Nephron (organoid): ENCODE data around the gene LSM5.
"Not testable (repeated sequence)": the region's sequence is repeated elsewhere in the genome, so short reads cannot be mapped to it uniquely, and the experiment has no call there.

Experiments used
- H3K27ac Mint-ChIP-seq, 3 experiments: 2 replicates each; pipeline ENCODE4 v1.8.0; 2020; ENCODE audit warnings: mixed read lengths in 3 of 3, mild to moderate bottlenecking in 2 of 3, moderate library complexity in 1 of 3
- H3K27me3 Mint-ChIP-seq: 2 replicates; pipeline ENCODE4 v1.8.0; 2021; ENCODE audit warnings: low read depth, mild to moderate bottlenecking, moderate library complexity, mixed read lengths
- H3K36me3 Mint-ChIP-seq: 2 replicates; pipeline ENCODE4 v1.8.0; 2020; ENCODE audit warnings: low read depth, mixed read lengths
- H3K4me1 Mint-ChIP-seq: 2 replicates; pipeline ENCODE4 v1.8.0; 2020; ENCODE audit warnings: mixed read lengths
- H3K4me3 Mint-ChIP-seq, 3 experiments: 2 replicates each; pipeline ENCODE4 v1.8.0; 2020; ENCODE audit warnings: mild to moderate bottlenecking in 3 of 3, mixed read lengths in 3 of 3, moderate library complexity in 2 of 3
- H3K9me3 Mint-ChIP-seq: 2 replicates; pipeline ENCODE4 v1.8.0; 2020; ENCODE audit warnings: mixed read lengths
- TF ChIP-seq, protein P1 (sequence below), 3 experiments: fragments of 200-600 bp; sonication (generic); IDR thresholded peaks; one replicate each; pipeline ENCODE4 v1.5.0; 2021; ENCODE audit warnings: antibody characterized with exemption in 3 of 3; ENCODE audit not compliant: unreplicated experiment in 3 of 3

Gene LSM5

GRCh38 chr7:32500922-32501341 lies 10.8 kb upstream of the LSM5 start:
- Mint-ChIP-seq H3K4me3 (no peak overlapping the region), H3K4me1 (peaks cover 12% of the 10 kb centered on the region), H3K36me3 (peaks cover 41% of the 10 kb centered on the region), H3K9me3 (peaks cover 4% of the 10 kb centered on the region), H3K27ac (peak overlapping the region in 1 of 3 experiments; percentile 14), H3K27me3 (no peaks in the 10 kb centered on the region)
- TF ChIP-seq, protein P1, sequence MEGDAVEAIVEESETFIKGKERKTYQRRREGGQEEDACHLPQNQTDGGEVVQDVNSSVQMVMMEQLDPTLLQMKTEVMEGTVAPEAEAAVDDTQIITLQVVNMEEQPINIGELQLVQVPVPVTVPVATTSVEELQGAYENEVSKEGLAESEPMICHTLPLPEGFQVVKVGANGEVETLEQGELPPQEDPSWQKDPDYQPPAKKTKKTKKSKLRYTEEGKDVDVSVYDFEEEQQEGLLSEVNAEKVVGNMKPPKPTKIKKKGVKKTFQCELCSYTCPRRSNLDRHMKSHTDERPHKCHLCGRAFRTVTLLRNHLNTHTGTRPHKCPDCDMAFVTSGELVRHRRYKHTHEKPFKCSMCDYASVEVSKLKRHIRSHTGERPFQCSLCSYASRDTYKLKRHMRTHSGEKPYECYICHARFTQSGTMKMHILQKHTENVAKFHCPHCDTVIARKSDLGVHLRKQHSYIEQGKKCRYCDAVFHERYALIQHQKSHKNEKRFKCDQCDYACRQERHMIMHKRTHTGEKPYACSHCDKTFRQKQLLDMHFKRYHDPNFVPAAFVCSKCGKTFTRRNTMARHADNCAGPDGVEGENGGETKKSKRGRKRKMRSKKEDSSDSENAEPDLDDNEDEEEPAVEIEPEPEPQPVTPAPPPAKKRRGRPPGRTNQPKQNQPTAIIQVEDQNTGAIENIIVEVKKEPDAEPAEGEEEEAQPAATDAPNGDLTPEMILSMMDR (IDR thresholded peaks at IDR 0.05; ENCODE audit: unreplicated experiment in 3 of 3), result no peak

DNA sequence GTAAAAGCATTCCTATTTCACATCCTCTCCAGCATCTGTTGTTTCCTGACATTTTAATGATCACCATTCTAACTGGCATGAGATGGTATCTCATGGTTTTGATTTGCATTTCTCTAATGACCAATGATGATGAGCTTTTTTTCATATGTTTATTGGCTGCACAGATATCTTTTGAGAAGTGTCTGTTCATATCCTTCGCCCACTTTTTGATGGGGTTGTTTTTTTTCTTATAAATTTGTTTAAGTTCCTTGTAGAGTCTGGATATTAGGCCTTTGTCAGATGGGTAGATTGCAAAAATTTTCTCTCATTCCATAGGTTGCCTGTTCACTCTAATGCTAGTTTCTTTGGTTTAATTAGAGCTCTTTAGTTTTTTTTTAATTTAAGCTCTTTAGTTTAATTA lies 10.0 kb upstream of the LSM5 start:
- H3K27me3 Mint-ChIP-seq, H3K9me3 Mint-ChIP-seq, H3K4me3 Mint-ChIP-seq, H3K27ac Mint-ChIP-seq: not testable (repeated sequence)
- Mint-ChIP-seq H3K36me3 (peaks cover 41% of the 10 kb centered on the region), H3K4me1 (peaks cover 12% of the 10 kb centered on the region)

DNA sequence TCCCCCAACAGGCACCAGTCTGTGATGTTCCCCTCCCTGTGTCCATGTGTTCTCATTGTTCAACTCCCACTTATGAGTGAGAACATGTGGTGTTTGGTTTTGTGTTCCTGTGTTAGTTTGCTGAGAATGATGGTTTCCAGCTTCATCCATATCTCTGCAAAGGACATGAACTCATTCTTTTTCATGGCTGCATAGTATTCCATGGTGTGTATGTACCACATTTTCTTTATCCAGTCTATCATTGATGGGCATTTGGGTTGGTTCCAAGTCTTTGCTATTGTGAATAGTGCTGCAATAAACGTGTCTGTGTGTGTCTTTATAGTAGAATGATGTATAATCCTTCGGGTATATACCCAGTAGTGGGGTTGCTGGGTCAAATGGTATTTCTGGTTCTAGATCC lies 9.6 kb upstream of the LSM5 start:
- H3K27me3 Mint-ChIP-seq, H3K27ac Mint-ChIP-seq, H3K9me3 Mint-ChIP-seq: not testable (repeated sequence)
- Mint-ChIP-seq H3K4me1 (peaks cover 12% of the 10 kb centered on the region), H3K4me3 (peak overlapping the region in 1 of 3 experiments; percentile 28), H3K36me3 (peaks cover 41% of the 10 kb centered on the region)

GRCh38 chr7:32496052-32496813 lies 6.1 kb upstream of the LSM5 start:
- Mint-ChIP-seq H3K4me1 (peaks cover 12% of the 10 kb centered on the region), H3K27ac (peak overlapping the region; percentile 91 to 96 (median 92)), H3K4me3 (peak overlapping the region; percentile 94 to 95 (median 95)), H3K36me3 (peaks cover 30% of the 10 kb centered on the region), H3K9me3 (peaks cover 4% of the 10 kb centered on the region), H3K27me3 (no peaks in the 10 kb centered on the region)
- TF ChIP-seq, protein P1 (IDR thresholded peaks at IDR 0.05; ENCODE audit: unreplicated experiment in 3 of 3), result no peak

DNA sequence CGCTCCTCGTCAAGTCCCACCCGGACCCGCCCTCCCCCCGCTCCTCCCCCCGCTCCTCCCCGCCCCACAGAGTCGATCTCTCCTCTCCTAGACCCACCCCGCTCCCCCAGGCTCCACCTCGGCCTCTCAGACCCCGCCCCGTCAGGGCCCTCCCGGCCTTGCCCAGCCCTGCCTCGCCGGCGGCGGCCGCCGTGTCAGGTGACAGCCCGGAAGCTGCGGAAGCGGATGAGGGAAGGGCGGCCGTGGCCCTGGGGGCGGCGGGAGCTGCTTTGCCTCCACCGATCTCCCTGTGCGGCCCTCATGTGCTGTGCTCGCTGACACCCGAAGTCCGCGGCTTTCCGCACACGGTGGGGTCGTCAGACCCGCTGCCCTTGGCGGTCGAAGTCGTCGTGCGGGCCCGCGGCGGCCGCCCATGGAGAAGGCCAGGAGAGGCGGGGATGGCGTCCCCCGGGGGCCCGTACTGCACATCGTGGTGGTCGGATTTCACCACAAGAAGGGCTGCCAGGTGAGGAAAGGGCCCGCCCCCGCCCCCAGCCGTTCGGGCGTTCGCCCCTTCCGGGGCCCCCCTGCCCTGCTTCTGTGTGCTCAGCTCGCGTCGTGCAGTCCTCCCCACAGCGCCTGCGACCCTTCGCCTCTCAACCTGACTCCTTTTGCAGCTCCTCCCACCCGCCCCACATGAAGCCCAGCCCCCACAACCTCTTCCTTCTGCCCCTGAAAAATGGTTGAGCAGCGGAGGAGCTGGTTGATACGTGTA lies 5.3 kb upstream of the LSM5 start, which contains the start of gene AVL9:
TSS of gene AVL9 (plus strand) at position 192 of the 754 bp plus-strand sequence. CDS start at position 413, 221 bp downstream.
- H3K4me1 Mint-ChIP-seq, result peaks cover 12% of the 10 kb centered on the region

DNA sequence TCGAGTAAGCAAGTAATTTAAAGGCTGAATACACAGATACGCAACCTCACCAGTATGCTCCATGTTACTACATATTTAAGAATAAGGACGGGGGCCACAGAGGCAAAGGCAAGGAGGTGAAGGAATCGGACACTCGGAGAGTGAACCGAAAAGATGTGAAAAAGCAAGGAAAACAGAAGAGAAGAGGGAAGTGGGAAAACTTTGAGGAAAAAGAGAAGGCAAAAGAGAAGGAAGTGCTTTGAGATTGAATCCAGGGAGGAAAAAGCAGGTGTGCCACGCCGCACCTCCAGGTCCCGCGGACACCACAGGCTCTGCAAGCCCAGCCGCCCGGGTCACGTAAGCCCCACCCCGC lies 4.7 kb upstream of the LSM5 start:
- TF ChIP-seq, protein P1 (IDR thresholded peaks at IDR 0.05; ENCODE audit: unreplicated experiment in 3 of 3), result no peak
- Mint-ChIP-seq H3K27me3 (no peaks in the 10 kb centered on the region), H3K36me3 (peaks cover 17% of the 10 kb centered on the region), H3K4me1 (peaks cover 17% of the 10 kb centered on the region), H3K9me3 (no peaks in the 10 kb centered on the region), H3K27ac (peak overlapping the region; percentile 84 to 96 (median 91)), H3K4me3 (peak overlapping the region; percentile 94 to 95 (median 95))

More for the DNA sequence above, 5.3 kb upstream of the LSM5 start, which contains the start of gene AVL9:
- H3K27ac Mint-ChIP-seq, result peak within 1 kb of the TSS; percentile 91 to 96 (median 92)
- peaks cover 23% of the 10 kb centered on the region for H3K36me3 Mint-ChIP-seq
- peak within 1 kb of the TSS; percentile 94 to 95 (median 95) for H3K4me3 Mint-ChIP-seq
- H3K27me3 Mint-ChIP-seq, result no peaks in the 10 kb centered on the region
- TF ChIP-seq, protein P1 (IDR thresholded peaks at IDR 0.05; ENCODE audit: unreplicated experiment in 3 of 3), result no peak
- no peaks in the 10 kb centered on the region for H3K9me3 Mint-ChIP-seq
